ENCODE data around the gene CCDC184.
"Not testable (repeated sequence)": the region's sequence is repeated elsewhere in the genome, so short reads cannot be mapped to it uniquely, and the experiment has no call there.

CCDC184 gene

GRCh38 chr12:48183091-48183875, at the start of gene CCDC184:
CCDC184 (plus strand) TSS chr12:48183644; CDS start chr12:48184123, 479 bp downstream.
- DNase-seq (ENCODE audit: low read depth in 3 of 3): peak; percentile 38 to 64 (median 56)

GRCh38 chr12:48135027-48135426, 48.4 kb upstream of the CCDC184 start:
- no peak for DNase-seq (ENCODE audit: low read depth in 3 of 3)

- DNase-seq (ENCODE audit: low read depth in 3 of 3): no peak
Measured at GRCh38 chr12:48142818-48143674, 40.4 kb upstream of the CCDC184 start.

- no peak for DNase-seq (ENCODE audit: low read depth in 3 of 3)
Measured at GRCh38 chr12:48143898-48144297, 39.5 kb upstream of the CCDC184 start.

- DNase-seq (ENCODE audit: low read depth in 3 of 3): no peak
Measured at GRCh38 chr12:48145981-48146380, 37.5 kb upstream of the CCDC184 start.

GRCh38 chr12:48151103-48151771, 32.2 kb upstream of the CCDC184 start:
- DNase-seq (ENCODE audit: low read depth in 3 of 3): no peak

GRCh38 chr12:48155786-48156185, 27.7 kb upstream of the CCDC184 start:
- DNase-seq (ENCODE audit: low read depth in 3 of 3): not testable (repeated sequence)

- DNase-seq (ENCODE audit: low read depth in 3 of 3): no peak
Measured at GRCh38 chr12:48156652-48157017, 26.8 kb upstream of the CCDC184 start.

GRCh38 chr12:48157018-48157888, 26.2 kb upstream of the CCDC184 start, which contains the start of gene ASB8:
ASB8 (minus strand) TSS chr12:48157515; CDS start chr12:48153496, 4,019 bp downstream.
- DNase-seq (ENCODE audit: low read depth in 3 of 3): peak; percentile 96 to 98 (median 98)

- DNase-seq (ENCODE audit: low read depth in 3 of 3): no peak
Measured at GRCh38 chr12:48157889-48158370, 25.5 kb upstream of the CCDC184 start.

- no peak for DNase-seq (ENCODE audit: low read depth in 3 of 3)
Measured at GRCh38 chr12:48160046-48160445, 23.4 kb upstream of the CCDC184 start.

GRCh38 chr12:48160807-48161206, 22.6 kb upstream of the CCDC184 start:
- DNase-seq (ENCODE audit: low read depth in 3 of 3): no peak

- DNase-seq (ENCODE audit: low read depth in 3 of 3): no peak
Measured at GRCh38 chr12:48163150-48163747, 20.2 kb upstream of the CCDC184 start.

- no peak for DNase-seq (ENCODE audit: low read depth in 3 of 3)
Measured at GRCh38 chr12:48164451-48164850, 19.0 kb upstream of the CCDC184 start.

GRCh38 chr12:48165089-48165981, 18.1 kb upstream of the CCDC184 start:
- DNase-seq (ENCODE audit: low read depth in 3 of 3): no peak

GRCh38 chr12:48169011-48169410, 14.4 kb upstream of the CCDC184 start:
- no peak for DNase-seq (ENCODE audit: low read depth in 3 of 3)

GRCh38 chr12:48175613-48176416, 7.6 kb upstream of the CCDC184 start:
- DNase-seq (ENCODE audit: low read depth in 3 of 3): no peak

- DNase-seq (ENCODE audit: low read depth in 3 of 3): no peak
Measured at GRCh38 chr12:48176417-48176751, 7.1 kb upstream of the CCDC184 start.

- no peak for DNase-seq (ENCODE audit: low read depth in 3 of 3)
Measured at GRCh38 chr12:48177982-48178381, 5.5 kb upstream of the CCDC184 start.

Data from stimulated activated CD4-positive, alpha-beta T cell treated with anti-CD3 and anti-CD28 coated beads, TNF-alpha, amount 100 ng/mL, for 4 hours (primary cell).